NAMALWA (cell line): Measurements from ENCODE around the gene C4orf17.
A peak's percentile ranks its signal among the peaks of the same experiment; 100 is the strongest.
"Not testable (repeated sequence)": the region's sequence is repeated elsewhere in the genome, so short reads cannot be mapped to it uniquely, and the experiment has no call there.

Source experiments
- DNase-seq: peaks from one replicate; pipeline ENCODE4 v3.0.0-alpha.2; 2015; ENCODE audit warnings: low spot score

C4orf17 gene

DNA sequence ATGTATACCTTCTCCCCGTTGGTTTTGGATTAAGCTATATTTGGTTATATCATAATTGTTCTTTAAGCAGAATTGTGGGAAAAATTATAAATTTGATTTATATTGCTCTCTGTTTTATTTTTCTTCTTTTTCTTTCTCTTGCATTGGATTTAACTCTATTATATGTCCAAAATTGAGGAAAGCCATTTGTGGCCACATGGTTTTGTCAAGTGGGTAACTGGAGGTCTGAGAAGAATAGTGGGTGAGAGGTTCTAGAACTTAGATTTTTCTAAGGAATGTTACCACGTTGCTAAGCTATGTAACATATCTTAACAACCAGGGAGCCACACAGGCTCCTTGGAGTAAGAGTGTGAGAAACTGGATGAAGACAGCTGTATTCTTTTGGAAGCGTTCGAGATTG lies at the start of gene C4orf17:
C4orf17 (plus strand) TSS at position 301 of the 400 bp plus-strand sequence. CDS start 2,061 bp downstream, outside the sequence.
- DNase-seq = no peak

DNA sequence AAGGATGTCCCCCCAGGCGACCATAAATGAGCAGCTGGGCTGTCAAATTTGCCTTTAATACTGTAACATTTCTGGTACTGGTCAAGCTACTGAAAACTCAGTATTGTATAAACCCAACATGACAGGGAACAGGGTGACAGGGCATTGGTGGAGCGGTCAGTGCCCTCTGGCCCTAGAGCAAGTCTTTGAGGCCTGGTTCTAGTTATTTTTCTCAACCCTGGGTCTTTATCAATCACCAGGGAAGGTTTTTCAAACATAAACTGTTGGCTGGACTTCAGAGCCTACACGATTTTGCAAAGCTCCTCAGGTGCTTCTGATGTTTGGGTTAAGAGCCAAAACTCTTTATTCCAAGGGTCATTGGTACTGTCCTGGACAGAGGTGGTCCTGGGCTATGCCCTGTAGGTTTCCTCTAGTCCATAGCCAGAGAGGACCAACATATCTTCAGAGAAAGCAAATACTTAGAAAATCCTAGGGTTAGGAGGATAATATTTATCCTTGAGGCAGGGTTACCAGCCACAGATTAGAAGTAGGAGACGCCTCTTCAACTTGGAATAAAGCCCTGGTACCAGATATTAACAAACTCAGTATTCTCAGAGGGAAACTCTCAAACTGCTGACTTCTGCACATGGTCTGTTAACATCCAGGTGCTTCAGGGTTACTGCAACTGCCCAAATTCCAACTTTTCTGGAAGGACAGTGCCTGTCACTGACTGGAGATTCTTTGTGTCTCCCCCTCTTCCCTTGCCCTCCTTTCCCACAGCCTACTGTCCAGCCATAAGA lies 49.0 kb upstream of the C4orf17 start:
- no peak for DNase-seq

DNA sequence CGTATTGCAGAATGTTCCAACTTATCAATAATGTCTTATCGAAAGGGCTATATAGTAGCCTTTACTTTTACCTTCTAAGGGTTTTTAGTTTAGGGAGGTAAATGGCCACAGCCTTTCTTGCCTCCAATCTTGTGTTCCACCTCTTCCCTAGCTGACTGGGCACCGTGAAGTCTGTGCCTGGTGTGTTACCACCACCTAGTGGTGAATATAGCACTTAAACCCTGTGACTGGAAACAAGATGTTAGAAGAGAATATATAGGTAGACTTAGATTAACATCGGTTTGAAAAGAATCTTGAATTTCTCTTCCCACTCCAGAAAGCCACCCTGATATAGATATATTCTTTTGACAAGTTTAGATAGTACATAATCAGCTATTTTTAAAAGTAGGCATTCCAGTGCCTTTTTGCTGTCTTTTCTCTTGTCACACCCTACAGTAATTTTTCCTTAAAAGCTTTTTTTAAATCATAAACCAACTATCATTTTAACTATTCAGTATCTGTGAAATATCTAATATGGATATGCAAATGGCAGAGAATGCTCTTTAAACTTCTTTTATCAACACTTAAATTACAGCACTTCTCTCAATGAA lies 47.9 kb upstream of the C4orf17 start:
- peak; percentile 78 for DNase-seq

DNA sequence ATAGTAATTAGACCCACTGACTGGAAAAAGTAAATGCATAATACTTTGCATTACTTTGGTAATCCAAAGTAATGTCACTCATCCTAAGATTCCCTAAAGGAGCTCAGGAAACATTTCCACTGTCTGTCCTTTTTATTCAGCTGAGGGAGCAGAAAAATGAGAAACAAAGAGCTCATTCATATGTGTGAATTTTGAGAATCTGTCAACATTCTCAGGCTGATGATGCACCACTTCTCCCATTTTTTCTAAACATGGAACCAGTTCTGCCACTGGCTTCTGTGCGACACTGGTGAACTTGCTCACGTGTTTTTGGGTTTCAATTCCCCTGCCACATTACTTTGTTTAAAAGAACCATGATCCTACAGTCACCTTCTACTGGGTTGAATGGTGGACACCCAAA lies 47.3 kb upstream of the C4orf17 start:
- DNase-seq = no peak

DNA sequence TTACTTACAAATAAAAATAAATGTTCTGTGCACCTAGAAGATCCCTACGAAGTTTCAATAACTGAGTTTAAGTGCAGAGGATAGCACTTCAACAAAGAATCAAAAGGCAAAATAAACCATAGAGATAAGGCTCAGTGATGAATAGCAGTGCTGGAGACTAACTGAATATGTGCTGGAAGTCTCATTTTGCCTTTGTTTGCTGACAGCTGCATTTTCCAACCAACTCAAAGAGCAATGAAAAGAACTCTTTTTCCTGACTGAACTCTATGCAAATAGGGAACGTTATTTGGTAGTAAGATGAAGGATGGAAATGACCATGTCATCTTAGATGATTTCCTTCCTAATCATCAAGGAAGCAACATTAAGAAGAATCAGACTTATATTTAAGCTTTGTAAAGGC lies 42.9 kb upstream of the C4orf17 start:
- DNase-seq = no peak

DNA sequence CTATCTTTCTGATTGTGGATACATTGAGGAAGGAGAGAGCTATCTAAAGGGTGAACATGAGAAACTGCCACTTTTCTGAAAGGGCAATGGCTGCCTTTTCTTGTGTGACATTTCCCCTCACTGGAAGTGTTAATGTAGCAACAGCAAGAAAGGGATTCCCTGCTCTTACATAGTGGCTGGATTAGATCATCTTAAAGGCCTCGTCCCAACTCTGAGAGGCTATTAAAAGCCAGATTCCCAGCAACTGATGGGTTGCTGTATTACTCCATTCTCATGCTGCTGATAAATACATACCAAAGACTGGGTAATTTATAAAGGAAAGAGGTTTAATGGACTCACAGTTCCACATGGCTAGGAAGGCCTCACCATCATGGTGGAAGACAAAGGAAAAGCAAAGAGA lies 41.9 kb upstream of the C4orf17 start:
- no peak for DNase-seq

DNA sequence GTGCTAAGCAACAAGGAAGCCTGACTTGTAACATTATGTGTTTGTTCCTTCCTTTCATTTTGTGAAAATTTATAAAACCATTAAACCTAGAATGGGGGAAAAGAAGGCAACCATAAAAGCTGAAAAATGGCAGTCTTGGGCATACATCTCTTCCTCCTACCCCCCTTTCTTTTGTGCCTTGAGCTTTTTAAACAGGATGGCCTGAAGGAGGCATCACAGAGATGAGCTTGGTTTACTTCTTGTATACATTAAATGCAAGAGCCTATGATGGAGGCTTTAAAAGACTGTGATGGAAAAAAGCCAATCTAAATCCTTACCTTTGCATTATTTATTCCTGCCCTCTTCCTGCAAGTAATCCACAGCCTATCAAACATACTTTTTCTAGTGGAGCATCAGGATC lies 39.5 kb upstream of the C4orf17 start:
- no peak for DNase-seq

DNA sequence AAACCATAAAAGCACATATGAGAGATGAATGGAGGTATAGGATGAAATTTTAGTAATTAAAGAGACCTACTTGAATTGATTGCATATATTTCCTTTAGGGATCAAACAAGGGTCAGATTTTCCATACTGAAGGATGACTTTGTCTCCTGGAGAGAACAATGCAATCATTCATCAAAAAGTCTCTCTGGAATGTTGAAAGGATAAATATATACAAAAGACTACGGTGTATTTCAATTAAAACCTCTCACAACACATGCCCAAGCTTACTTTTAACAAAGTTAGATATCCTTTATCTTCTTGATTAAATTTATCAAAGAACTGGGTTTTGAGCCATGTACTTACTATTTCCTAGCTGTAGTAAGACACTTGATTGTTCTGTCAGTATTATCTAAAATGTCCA lies 38.9 kb upstream of the C4orf17 start:
- no peak for DNase-seq

DNA sequence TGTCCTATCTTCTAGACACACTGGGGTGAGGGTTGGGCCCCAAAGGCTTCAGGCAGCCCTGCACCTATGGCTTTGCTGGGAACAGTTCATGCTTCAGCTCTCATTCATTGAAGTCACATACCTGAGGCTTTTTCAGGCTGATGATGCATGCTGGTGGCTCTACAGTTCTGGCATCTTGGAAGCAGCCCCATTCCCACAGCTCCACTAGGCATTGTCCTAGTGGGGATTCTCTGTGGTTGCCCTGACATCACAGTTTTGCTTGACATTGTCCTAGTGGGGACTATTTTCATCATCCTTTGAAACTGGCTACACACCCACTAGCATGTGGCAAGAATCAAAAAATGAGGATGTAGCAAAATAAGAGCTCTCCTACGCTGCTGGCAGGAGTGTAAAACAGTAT lies 37.7 kb upstream of the C4orf17 start:
- DNase-seq = no peak

DNA sequence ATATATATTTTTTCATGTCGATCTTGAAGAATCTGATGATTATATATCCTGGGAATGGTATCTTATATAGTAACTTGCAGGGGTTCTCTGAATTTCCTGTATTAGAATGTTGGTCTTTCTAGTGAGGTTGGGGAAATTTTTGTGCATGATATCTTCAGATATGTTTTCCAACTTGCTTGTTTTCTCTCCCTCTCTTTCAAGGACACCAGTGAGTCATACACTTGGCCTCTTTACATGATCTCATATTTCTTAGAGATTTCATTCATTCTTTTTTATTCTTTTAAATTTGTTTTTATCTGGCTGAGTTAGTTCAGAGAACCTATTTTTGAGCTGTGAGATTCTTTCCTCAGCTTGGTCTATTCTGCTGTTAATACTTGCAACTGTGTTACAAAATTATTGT lies 27.2 kb upstream of the C4orf17 start:
- no peak for DNase-seq

DNA sequence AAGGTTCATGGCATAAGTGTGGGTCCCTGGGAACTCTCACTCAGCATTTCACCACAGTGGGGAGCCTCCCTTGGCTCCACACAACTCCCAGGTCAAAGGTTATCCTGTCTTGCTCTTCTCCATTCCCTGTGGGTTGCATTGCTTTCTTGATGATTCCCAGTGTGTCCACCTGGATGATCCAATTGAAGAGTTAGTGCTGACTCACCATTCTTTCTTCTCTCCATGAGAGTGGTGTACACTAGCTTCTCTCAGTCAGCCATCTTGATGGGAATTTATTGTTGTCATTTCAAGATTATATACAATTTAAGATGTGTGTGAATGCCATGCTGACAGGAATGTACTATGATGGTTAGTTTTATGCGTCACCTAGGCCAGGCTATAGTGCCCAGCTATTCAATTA lies 25.6 kb upstream of the C4orf17 start:
- no peak for DNase-seq

DNA sequence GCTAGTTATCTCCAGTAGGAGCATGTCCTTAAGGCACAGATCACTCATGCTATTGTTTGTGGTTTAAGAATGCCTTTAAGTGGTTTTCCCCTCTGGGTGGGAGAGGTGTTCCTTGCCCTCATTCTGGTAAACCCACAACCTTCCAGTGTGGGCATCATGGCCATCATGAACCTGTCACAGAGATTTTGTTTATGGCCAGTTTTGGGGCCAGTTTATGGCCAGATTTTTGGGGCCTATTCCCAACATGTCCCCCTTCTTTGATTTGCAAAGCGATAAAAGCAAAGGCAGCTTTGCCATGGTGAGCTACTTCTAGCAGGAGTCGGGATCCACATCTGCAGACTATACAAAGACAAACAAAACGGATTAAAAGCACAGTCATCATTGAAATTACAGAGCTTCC lies 24.2 kb upstream of the C4orf17 start:
- not testable (repeated sequence) for DNase-seq

DNA sequence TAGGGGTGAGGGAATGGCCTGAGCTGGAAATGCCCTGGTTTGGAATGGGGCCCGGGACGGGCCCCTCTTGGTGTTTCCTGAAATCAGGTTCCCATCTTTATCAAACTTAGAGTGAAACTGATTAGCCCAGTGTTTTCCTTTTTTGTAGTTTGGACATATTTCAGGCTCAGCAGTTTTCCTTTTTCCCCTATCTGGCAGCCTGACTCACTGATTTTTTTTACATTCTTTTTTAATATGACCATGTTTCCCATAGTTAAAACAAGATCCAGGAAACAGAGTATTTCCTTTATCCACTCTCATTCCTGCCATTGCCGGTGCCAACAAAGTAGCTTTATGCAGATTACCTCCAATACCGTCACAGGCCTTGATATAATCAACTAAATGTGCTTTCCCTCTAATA lies 20.5 kb upstream of the C4orf17 start:
- no peak for DNase-seq

DNA sequence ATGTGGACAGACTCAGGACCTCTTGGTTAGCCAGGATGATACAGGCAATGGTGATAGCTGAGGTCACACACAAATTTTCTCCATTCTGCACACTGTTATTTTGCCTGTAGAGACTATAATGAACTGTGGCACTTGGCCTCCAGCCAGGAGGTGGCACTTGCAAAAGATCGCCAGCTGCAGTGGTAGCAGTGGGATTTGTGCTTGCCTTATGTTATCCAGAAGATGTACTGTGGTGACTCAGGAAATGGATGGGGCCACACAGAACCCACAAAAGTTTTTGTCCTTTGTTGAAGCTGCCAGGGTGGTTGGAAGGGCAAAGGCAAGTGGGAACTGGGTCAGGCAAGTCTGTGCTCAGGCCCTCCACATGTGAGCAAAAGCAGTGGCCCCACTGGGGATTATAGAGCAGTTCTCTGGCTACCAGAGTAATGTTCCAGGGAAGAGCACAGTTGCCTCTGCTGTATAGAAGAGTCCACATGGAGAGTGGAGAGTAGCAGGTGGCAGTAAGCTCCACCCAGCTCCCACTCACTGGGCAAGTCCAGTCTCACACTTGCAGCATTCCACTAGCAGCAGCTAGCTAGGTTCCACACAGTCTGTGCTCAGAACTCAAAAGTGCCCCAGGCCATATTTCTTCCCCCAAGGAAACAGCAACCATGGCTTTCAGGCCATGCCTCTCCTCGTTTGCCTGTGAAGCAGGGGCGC lies 5.9 kb upstream of the C4orf17 start:
- no peak for DNase-seq

DNA sequence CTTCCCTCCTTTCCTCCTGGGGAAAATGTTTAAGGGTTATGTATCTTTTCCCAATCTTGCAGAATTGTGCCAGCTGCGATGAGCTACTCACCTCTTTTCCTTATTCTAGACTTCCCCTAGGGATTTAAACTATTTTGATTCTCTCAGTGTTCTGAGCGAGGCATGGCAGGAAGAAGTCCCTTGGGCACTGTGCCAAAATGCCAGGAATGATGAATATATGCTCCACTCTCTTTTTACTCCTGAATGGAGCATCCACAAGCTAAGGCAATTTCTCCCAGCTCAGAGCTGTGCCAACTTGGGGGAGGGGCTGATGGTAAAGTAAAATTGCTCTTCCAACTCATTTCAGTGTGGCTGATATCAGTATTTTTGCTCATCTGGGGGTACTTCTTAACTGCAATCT lies 4.0 kb upstream of the C4orf17 start:
- no peak for DNase-seq

DNA sequence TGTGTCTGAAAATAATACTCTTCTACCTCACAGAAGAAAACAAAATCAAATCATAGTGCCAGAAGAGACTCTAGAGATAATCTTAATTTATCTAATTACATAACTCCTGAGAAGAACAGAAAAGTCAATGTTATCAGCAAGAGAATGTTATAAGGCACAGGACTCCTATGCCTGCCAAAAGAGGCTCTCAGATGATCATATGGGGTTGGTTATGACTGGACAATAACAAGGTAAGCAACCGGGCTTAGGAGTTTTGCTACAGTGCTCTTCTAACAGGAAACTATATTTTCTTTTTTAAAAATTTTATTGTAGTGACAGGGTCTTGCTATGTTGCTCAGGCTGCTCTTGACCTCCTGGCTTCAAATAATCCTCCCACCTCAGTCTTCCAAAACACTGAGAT lies 3.5 kb upstream of the C4orf17 start:
- DNase-seq = no peak

DNA sequence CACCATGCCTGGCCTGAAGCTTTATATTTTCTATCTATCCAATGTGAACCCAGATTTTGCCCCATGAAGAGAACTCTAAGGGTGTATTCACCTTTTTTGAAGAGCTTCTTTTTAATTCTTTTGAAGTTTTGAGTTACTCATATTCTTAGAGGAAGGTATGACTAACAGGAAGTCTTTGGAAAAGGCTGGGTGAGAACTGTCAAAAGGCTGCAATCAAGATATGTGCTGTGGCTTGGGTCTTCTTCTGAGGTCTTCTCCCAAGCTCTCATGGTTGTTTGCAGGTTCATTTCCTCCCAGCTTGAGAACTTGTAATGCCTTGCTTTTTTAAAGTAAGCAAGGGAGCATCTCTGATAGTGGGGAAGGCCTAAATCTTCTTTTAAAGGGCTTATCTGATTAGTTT lies 3.1 kb upstream of the C4orf17 start:
- DNase-seq = no peak

DNA sequence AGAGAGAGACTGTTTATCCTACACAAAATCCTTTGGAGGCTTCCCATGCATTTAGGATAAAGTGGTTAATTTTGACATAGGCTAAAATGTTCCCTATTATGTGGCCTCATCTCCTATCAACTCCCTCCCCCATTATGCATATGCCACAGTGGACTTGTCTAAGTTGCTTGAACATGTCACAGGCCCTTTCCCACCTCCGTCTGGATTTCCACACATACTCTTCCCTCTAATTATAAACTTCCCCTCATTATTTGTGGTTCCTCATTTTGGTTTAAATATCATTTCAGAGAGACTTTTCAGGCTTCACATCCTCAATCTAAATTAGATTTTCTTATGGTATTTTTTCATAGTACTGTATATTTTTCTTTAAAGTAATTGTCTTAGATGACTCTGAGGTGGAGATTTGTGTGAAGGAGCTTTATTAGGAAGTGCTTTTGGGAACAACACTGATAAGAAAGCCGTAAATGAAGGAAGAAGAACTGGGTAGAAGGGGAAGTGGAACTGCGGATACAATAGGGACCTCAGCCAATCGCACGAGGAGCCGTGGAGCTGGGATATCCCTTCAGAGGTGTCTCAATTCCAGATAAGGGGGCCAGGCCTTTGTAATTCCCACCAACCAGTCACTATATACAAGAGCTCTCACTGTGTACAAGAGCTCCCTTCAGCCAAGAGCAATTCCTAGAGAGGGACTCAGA lies 7.9 kb downstream of the C4orf17 start:
- no peak for DNase-seq

DNA sequence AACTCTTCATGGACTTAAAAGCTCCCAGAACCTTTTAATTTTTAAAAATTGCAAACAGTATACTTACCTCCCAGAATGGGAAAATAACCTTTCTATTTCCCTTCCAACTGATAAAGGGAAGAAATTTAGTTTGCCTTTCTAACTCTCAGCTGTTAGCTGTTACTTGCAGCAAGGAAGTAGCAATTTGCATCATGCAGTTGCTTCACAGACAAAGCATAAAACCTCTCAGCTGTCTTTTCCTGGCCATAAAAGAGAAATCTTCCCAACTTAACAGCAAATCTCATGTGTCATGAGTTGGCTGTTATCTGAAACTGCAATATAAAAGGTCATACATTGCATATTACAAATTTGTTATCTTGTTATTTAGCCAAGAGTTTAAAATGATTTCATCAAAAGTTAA lies 18.4 kb downstream of the C4orf17 start:
- no peak for DNase-seq

DNA sequence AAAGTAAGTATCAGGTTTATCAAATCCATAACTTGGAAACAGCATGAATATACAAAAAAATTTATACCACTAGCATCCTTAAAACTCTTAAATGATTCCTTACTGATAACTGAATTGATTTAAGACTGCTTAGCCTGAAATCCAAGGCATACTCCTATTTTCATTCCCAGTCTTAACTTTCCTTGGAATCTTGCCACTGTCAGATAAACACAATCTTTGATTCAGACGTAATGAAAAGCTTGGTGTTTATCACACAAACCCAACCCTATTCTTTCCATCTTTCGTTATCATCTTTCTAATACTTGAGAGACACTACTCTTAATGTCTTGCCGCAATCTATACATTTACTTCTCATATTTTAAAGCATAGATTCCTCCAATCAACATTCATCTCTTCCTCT lies 19.1 kb downstream of the C4orf17 start:
- no peak for DNase-seq

DNA sequence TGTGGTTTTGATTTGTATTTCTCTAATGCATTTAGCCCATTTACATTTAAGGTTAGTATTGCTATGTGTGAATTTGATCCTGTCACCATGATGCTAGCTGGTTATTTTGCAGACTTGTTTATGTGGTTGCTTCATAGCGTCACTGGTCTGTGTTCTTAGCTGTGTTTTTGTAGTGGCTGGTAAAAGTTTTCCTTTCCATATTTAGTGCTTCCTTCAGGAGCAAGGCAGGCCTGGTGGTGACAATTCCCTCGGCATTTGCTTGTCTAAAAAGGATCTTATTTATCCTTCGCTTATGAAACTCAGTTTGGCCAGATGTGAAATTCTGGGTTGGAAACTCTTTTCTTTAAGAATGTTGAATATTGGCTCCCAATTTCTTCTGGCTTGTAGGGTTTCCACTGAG lies 23.9 kb downstream of the C4orf17 start:
- DNase-seq = not testable (repeated sequence)

DNA sequence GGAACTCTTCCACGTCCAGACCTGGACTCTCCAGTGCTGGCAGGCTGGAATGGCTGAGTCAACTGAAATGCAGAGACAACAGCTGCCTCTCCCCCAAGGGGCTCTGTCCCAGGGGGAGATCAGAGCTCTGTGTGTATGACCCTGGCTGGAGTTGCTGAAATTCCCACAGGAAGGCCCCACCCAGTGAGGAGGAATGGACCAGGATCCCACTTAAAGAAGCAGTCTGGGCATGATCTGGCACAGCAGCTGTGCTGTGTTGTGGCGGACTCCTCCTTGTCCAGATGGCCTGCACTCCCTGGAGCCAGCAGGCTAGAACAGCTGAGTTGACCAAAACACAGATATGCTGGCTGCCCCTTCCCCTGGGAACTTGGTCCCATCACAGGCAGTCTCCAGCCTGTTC lies 25.4 kb downstream of the C4orf17 start:
- DNase-seq = no peak

DNA sequence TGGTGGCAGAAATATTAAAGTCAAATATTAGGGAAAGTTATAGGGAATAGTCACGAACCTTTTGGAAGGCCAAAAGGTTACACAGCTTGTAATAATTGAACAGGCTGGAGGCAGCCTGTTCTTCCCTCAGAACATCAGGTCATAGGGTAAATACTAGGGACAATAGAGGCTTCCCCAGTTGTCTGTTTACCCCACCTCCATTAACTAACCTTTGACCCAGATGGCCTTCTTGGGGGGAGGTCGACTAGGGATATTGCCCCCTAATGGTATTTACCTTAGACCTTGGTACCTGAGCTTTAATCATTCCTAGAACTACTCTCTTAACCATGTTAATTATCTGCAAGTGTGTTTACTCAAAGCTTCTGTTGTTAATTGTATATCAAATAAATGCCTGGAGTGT lies 26.0 kb downstream of the C4orf17 start:
- no peak for DNase-seq
